Keratinocyte (primary cell): ENCODE results near the gene DPH6. TPM values are rescaled to one million over a fixed set of nuclear protein-coding genes. Genes with fewer than 3 reads are reported as not detected.

ENCODE experiments used
- DNase-seq: peaks from one replicate; pipeline ENCODE4 v3.0.0-alpha.2; 2011; ENCODE audit warnings: low read depth, missing footprints, low spot score
- FAIRE-seq: peaks from 2 replicates; lab custom pipeline; 2011; peaks lifted over from hg19 to GRCh38; lab: Jason Lieb, UNC
- H2AFZ ChIP-seq: 2 replicates; pipeline ENCODE4 v1.6.0; 2012; ENCODE audit warnings: low read length, control low read depth, inconsistent platforms; ENCODE audit not compliant: control insufficient read depth
- H3K27ac ChIP-seq: 2 replicates; pipeline ENCODE4 v1.5.1; 2011; ENCODE audit warnings: low read length; ENCODE audit not compliant: control insufficient read depth, insufficient read depth
- H3K27me3 ChIP-seq: 3 replicates; pipeline ENCODE4 v1.6.0; 2011; ENCODE audit warnings: low read length; ENCODE audit not compliant: control insufficient read depth, insufficient read depth; ENCODE audit errors: extremely low read depth
- H3K36me3 ChIP-seq, 2 experiments: 2 replicates in 1 of 2; 3 replicates in 1 of 2; pipeline ENCODE4 v1.5.1; 2011; ENCODE audit warnings: low read length in 2 of 2, mild to moderate bottlenecking in 1 of 2; ENCODE audit not compliant: control insufficient read depth in 2 of 2, insufficient read depth in 2 of 2; ENCODE audit errors: extremely low read depth in 1 of 2
- H3K4me1 ChIP-seq: 3 replicates; pipeline ENCODE4 v1.5.1; 2011; ENCODE audit warnings: low read length; ENCODE audit not compliant: control insufficient read depth, insufficient read depth; ENCODE audit errors: extremely low read depth
- H3K4me2 ChIP-seq: 3 replicates; pipeline ENCODE4 v1.6.0; 2011; ENCODE audit warnings: low read depth, low read length; ENCODE audit not compliant: control insufficient read depth, insufficient read depth; ENCODE audit errors: extremely low read depth
- H3K4me3 ChIP-seq, 3 experiments: fragments of 200-600 bp in 1 of 3; sonication (generic) in 1 of 3; 2 replicates in 2 of 3; 3 replicates in 1 of 3; pipeline ENCODE4 v1.5.1; 2011 to 2016; ENCODE audit warnings: low read length in 3 of 3, mild to moderate bottlenecking in 3 of 3, control low read depth in 2 of 3, inconsistent platforms in 1 of 3, low read depth in 1 of 3, mixed read lengths in 1 of 3, mixed run types in 1 of 3, moderate library complexity in 1 of 3; ENCODE audit not compliant: control insufficient read depth in 2 of 3, insufficient read depth in 2 of 3; ENCODE audit errors: extremely low read depth in 1 of 3
- H3K79me2 ChIP-seq: 2 replicates; pipeline ENCODE4 v1.6.0; 2012; ENCODE audit warnings: low read length; ENCODE audit not compliant: control insufficient read depth, insufficient read depth
- H3K9ac ChIP-seq: 3 replicates; pipeline ENCODE4 v1.6.0; 2011; ENCODE audit warnings: low read length; ENCODE audit not compliant: control insufficient read depth, insufficient read depth; ENCODE audit errors: extremely low read depth
- H3K9me1 ChIP-seq: 3 replicates; pipeline ENCODE4 v1.6.0; 2011; ENCODE audit warnings: low read length; ENCODE audit not compliant: control insufficient read depth, insufficient read depth; ENCODE audit errors: extremely low read depth
- H3K9me3 ChIP-seq: 2 replicates; pipeline ENCODE4 v1.5.1; 2012; ENCODE audit warnings: low read depth, low read length; ENCODE audit not compliant: control insufficient read depth
- H4K20me1 ChIP-seq: 3 replicates; pipeline ENCODE4 v1.6.0; 2011; ENCODE audit warnings: low read length; ENCODE audit not compliant: control insufficient read depth, insufficient read depth; ENCODE audit errors: extremely low read depth
- EZH2 ChIP-seq: IDR thresholded peaks from one replicate; pipeline ENCODE4 v1.6.1; 2012; ENCODE audit warnings: inconsistent platforms, mild to moderate bottlenecking, low read length, moderate library complexity
- dilution Hi-C: fragments of 300-500 bp; cut with MboI; formaldehyde crosslinking; loops from one replicate; pipeline ENCODE4 v1.7.0; 2020; ENCODE audit warnings: low sequenced_read_pairs; ENCODE audit not compliant: extremely low pct_ligation_motif_present
- polyA plus RNA-seq, 5 experiments: library from polyadenylated mRNA; depleted of rRNA in 3 of 5; stranded (reverse) in 3 of 5; stranded (forward) in 1 of 5; unstranded in 1 of 5; fragments of >200 nt; gene quantifications; 1 replicate in 1 of 5; 2 replicates in 3 of 5; 3 replicates in 1 of 5; pipeline versions ENCODE4 v1.2.1 to v1.2.3, GENCODE V29; 2011 to 2012; ENCODE audit warnings: missing spikeins in 2 of 5, low read depth in 1 of 5, low replicate concordance in 1 of 5
- TF ChIP-seq, protein P1 (sequence below), 3 experiments: IDR thresholded peaks in 1 of 3; conservative IDR thresholded peaks in 1 of 3; optimal IDR thresholded peaks in 1 of 3; 2 replicates in 2 of 3; 3 replicates in 1 of 3; pipeline versions ENCODE3 to v1.5.1; 2011; ENCODE audit warnings: low read length in 3 of 3, mild to moderate bottlenecking in 3 of 3, moderate library complexity in 2 of 3, control low read depth in 1 of 3, inconsistent platforms in 1 of 3; ENCODE audit not compliant: insufficient read depth in 2 of 3; ENCODE audit errors: extremely low read depth in 1 of 3

Gene DPH6
- polyA plus RNA-seq, 1 donor (not counting 4 experiments of a cell fraction or from before 2014, with no cell fraction given), result 13.6 TPM

DNA sequence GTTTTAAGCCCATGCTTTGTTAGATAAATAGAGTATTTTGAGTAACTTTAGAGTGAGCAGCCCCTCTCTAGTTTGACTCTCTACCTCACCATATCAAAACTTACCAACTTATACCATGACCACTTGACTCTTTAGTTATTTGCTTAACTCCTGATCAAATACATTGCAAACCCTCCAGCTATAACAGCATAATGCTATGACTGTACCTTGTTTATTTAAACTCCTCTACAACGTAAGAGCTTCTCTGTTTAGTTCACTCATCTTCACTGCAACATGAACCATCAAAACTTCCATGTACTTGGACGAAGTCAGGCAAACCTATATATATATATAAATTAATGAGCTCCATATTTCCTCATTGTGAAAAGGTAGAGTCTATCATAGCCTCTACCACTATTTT lies 218.2 kb downstream of the DPH6 start:
- Histone ChIP-seq H2AFZ (no peak overlapping the region), H3K27me3 (no peaks in the 10 kb centered on the region), H4K20me1 (no peaks in the 10 kb centered on the region), H3K79me2 (no peaks in the 10 kb centered on the region), H3K4me2 (no peak overlapping the region), H3K36me3 (no peaks in the 10 kb centered on the region), H3K4me3 (no peak overlapping the region), H3K9ac (no peak overlapping the region), H3K4me1 (no peaks in the 10 kb centered on the region), H3K9me3 (no peaks in the 10 kb centered on the region), H3K27ac (no peak overlapping the region), H3K9me1 (no peaks in the 10 kb centered on the region)
- FAIRE-seq (no peak), DNase-seq (no peak)
- dilution Hi-C loops, result no loop called here
- TF ChIP-seq, protein P1, sequence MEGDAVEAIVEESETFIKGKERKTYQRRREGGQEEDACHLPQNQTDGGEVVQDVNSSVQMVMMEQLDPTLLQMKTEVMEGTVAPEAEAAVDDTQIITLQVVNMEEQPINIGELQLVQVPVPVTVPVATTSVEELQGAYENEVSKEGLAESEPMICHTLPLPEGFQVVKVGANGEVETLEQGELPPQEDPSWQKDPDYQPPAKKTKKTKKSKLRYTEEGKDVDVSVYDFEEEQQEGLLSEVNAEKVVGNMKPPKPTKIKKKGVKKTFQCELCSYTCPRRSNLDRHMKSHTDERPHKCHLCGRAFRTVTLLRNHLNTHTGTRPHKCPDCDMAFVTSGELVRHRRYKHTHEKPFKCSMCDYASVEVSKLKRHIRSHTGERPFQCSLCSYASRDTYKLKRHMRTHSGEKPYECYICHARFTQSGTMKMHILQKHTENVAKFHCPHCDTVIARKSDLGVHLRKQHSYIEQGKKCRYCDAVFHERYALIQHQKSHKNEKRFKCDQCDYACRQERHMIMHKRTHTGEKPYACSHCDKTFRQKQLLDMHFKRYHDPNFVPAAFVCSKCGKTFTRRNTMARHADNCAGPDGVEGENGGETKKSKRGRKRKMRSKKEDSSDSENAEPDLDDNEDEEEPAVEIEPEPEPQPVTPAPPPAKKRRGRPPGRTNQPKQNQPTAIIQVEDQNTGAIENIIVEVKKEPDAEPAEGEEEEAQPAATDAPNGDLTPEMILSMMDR (optimal IDR thresholded peaks at IDR 0.05 in 1 of 3, IDR thresholded peaks at IDR 0.05 in 1 of 3, conservative IDR thresholded peaks at IDR 0.05 in 1 of 3; ENCODE audit: extremely low read depth in 1 of 3, insufficient read depth in 2 of 3, low read length in 3 of 3), result no peak
- TF ChIP-seq EZH2, result no peak

DNA sequence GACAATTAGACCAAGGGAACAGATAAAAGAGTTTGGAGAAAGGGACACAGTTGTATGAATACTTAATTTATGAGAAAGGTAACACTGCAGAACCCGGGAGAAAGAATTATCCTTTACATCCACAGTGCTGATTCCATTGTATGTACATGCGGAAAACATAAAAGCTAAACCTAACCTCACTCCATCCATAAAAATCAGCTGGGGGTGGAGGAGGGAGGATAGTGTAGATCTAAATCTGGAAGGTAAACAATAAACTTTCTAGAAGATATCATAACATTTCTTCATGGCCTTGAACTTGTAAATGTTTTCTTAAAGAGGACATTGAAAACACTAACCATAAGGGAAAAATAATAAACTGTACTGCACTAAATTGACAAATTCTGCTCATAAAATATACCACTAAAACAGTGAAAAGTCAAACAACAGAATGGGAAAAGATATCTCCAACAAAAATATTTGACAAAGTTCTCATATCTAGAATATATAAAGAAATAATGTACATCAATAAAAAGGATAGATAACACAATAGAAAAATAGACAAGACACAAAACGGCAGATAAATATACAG lies 220.5 kb downstream of the DPH6 start:
- Histone ChIP-seq H3K4me3 (no peak overlapping the region), H4K20me1 (no peaks in the 10 kb centered on the region), H3K79me2 (no peaks in the 10 kb centered on the region), H3K4me1 (no peaks in the 10 kb centered on the region), H3K9ac (no peak overlapping the region), H2AFZ (no peak overlapping the region), H3K27me3 (no peaks in the 10 kb centered on the region), H3K9me1 (no peaks in the 10 kb centered on the region), H3K27ac (no peak overlapping the region), H3K4me2 (no peak overlapping the region), H3K36me3 (no peaks in the 10 kb centered on the region), H3K9me3 (no peaks in the 10 kb centered on the region)
- no peak for FAIRE-seq
- DNase-seq, result no peak
- TF ChIP-seq EZH2, result no peak
- TF ChIP-seq, protein P1 (optimal IDR thresholded peaks at IDR 0.05 in 1 of 3, IDR thresholded peaks at IDR 0.05 in 1 of 3, conservative IDR thresholded peaks at IDR 0.05 in 1 of 3; ENCODE audit: extremely low read depth in 1 of 3, insufficient read depth in 2 of 3, low read length in 3 of 3), result no peak
- dilution Hi-C loops, result no loop called here
